Kidney epithelial cell (primary cell): ENCODE data around the gene TEK. TPM values are rescaled to one million over a fixed set of nuclear protein-coding genes. Genes with fewer than 3 reads are reported as not detected.

Experiments
- DNase-seq: peaks from one replicate; pipeline ENCODE4 v3.0.0-alpha.2; 2010; ENCODE audit warnings: low read depth
- H3K27me3 ChIP-seq: 2 replicates; pipeline ENCODE4 v1.6.0; 2011; ENCODE audit warnings: low read length; ENCODE audit not compliant: control insufficient read depth, insufficient read depth
- H3K36me3 ChIP-seq: 2 replicates; pipeline ENCODE4 v1.5.1; 2011; ENCODE audit warnings: low read length; ENCODE audit not compliant: control insufficient read depth, insufficient read depth
- H3K4me3 ChIP-seq: 2 replicates; pipeline ENCODE4 v1.5.1; 2011; ENCODE audit warnings: low read depth, mild to moderate bottlenecking, control low read depth, low read length
- CTCF ChIP-seq: IDR thresholded peaks from 2 replicates; pipeline ENCODE4 v1.5.1; 2011; ENCODE audit warnings: mild to moderate bottlenecking, moderate library complexity, low read length, control low read depth, inconsistent platforms; ENCODE audit not compliant: insufficient read depth, poor library complexity, severe bottlenecking
- total RNA-seq: library from RNA; depleted of rRNA; stranded (reverse); fragments of >200 nt; gene quantifications from 2 replicates; pipeline ENCODE4 v1.2.3, GENCODE V29; 2015

The TEK gene
- total RNA-seq, 1 donor from 2014 or later: 0.33 TPM

GRCh38 chr9:27183131-27183530 is 74.1 kb downstream of the TEK start:
- DNase-seq: no peak

GRCh38 chr9:27183701-27184100 is 74.7 kb downstream of the TEK start:
- no peak for TF ChIP-seq CTCF
- no peaks in the 10 kb centered on the region for H3K27me3 ChIP-seq
- no peaks in the 10 kb centered on the region for H3K36me3 ChIP-seq
- DNase-seq: no peak
- H3K4me3 ChIP-seq: no peak overlapping the region

More at GRCh38 chr9:27183131-27183530, 74.1 kb downstream of the TEK start:
- H3K4me3 ChIP-seq: no peak overlapping the region
- no peaks in the 10 kb centered on the region for H3K27me3 ChIP-seq
- no peaks in the 10 kb centered on the region for H3K36me3 ChIP-seq
- TF ChIP-seq CTCF: no peak

GRCh38 chr9:27184556-27185351 is 75.7 kb downstream of the TEK start:
- no peak for TF ChIP-seq CTCF
- no peaks in the 10 kb centered on the region for H3K36me3 ChIP-seq
- no peak overlapping the region for H3K4me3 ChIP-seq
- no peak for DNase-seq
- H3K27me3 ChIP-seq: no peaks in the 10 kb centered on the region

GRCh38 chr9:27188426-27188825 is 79.4 kb downstream of the TEK start:
- DNase-seq: no peak
- no peak overlapping the region for H3K4me3 ChIP-seq
- TF ChIP-seq CTCF: no peak
- no peaks in the 10 kb centered on the region for H3K27me3 ChIP-seq
- no peaks in the 10 kb centered on the region for H3K36me3 ChIP-seq

GRCh38 chr9:27189426-27189825 is 80.4 kb downstream of the TEK start:
- no peaks in the 10 kb centered on the region for H3K27me3 ChIP-seq
- no peak overlapping the region for H3K4me3 ChIP-seq
- no peak for TF ChIP-seq CTCF
- no peaks in the 10 kb centered on the region for H3K36me3 ChIP-seq
- no peak for DNase-seq
